GM21529 (cell line): ENCODE data around the gene RGL4.
"Not testable (repeated sequence)": the region's sequence is repeated elsewhere in the genome, so short reads cannot be mapped to it uniquely, and the experiment has no call there.

Experiments used
- ATAC-seq: cut with Tn5 transposase; IDR thresholded peaks from one replicate; pipeline ENCODE4 v1.9.1; 2021; ENCODE audit not compliant: unreplicated experiment

Gene RGL4

GRCh38 chr22:23728108-23728507 lies 37.3 kb downstream of the RGL4 start:
- ATAC-seq: not testable (repeated sequence)

DNA sequence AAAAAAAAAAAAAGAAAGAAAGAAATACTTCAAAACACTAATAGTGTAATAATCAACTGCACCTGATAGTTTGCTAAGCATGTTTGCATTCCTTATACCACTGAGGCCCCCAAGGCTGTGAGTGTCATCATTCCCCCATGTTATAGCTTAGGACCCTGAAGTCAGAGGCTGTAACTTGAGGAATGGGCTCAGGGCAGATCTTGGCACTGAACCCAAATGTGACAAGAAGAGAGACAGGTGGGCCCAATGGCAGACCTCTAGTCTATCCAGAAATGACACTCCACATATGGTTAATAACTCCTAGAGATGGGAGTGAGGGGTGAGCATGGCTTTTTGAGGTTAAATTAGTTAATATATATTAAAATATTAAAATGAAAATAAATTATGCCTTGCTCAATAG lies 46.9 kb downstream of the RGL4 start:
- no peak for ATAC-seq

GRCh38 chr22:23742505-23743264 lies 51.9 kb downstream of the RGL4 start:
- no peak for ATAC-seq

DNA sequence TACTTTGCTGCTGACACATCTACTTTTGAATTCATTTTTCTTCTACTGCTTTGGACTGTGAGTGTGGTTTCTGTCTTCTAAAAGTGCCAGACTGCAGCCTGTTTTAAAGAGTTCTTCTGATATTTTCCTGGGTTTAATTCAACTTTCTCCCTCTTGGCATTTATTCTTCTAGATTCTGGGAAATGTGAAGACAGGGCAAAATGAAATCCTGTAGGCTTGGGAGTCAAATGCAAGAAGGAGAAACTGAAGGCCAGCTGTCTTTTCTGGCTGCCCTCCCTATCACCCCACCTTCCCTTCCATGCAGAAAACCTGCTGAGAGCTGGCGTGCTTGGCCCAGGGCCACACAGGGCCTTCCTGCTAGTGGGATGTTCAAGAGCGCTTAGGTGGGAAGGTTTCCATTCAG lies 52.5 kb downstream of the RGL4 start:
- ATAC-seq: no peak

GRCh38 chr22:23744001-23744400 lies 53.2 kb downstream of the RGL4 start:
- ATAC-seq: no peak

- no peak for ATAC-seq
Measured at GRCh38 chr22:23744485-23744884, 53.7 kb downstream of the RGL4 start.

DNA sequence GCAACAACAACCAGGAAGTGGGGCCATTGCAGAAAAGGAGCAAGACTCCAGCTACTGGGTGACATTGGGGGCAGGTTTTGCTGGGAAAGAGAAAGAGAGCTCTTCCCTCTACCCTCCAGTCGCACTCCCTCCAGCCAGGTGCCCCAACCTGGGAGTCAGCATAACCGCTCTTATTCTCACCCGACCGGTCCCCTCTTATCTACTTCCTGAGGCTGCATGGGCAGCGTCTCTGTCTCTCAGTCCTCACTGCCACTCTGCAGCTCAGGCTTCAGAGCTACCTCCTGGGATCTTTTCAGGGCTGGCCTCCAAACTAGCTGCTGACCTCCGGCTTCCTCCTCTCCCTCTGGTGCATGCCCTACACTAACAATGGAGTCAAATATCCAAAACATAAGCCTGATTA lies 55.0 kb downstream of the RGL4 start:
- no peak for ATAC-seq
